IPS DF 19.7 (cell line): ENCODE measurements around the gene CHADL.

Source experiments
- DNase-seq: peaks from one replicate; pipeline ENCODE4 v3.0.0-alpha.2; 2013; ENCODE audit warnings: low read depth, low spot score

The CHADL gene

DNA sequence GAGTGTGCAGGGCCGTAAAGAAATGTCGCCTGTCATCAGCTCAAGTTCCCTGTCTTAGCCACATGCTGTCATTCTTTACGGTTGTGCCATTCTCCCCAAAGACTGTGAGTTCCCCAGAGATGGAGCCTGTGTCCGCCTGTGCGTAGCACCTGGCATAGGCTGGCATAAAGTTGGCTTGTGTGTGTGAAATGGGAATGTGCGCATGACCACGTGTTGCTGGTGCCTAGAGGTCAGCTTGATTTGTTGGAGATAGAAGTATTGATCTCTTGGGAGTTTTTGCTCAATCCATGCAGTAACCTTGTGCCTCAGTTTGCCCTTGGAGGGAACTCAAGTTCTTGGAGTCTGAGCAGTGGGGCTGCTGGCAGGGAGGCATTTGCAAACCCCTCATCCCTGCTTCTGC is 9.4 kb downstream of the CHADL start:
- DNase-seq = no peak

DNA sequence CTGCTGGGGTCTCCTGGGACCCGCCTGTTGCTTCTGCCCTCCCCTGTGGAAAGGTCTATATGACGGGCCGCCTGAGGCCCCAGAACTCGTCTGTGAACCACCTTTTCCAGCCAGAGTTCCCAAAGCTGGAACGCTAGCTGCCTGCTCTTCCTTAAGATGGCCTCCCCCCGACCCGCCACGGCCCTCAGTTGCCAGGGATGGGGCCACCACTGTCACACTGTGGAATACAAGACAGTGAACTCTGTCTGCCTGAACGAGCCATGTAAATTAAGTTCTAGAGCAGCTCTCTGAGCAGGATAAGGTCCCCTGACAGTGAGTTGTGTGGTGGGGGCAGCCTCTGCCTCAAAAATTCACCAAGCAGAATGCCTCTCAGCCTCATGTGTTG is 10.3 kb downstream of the CHADL start:
- no peak for DNase-seq

DNA sequence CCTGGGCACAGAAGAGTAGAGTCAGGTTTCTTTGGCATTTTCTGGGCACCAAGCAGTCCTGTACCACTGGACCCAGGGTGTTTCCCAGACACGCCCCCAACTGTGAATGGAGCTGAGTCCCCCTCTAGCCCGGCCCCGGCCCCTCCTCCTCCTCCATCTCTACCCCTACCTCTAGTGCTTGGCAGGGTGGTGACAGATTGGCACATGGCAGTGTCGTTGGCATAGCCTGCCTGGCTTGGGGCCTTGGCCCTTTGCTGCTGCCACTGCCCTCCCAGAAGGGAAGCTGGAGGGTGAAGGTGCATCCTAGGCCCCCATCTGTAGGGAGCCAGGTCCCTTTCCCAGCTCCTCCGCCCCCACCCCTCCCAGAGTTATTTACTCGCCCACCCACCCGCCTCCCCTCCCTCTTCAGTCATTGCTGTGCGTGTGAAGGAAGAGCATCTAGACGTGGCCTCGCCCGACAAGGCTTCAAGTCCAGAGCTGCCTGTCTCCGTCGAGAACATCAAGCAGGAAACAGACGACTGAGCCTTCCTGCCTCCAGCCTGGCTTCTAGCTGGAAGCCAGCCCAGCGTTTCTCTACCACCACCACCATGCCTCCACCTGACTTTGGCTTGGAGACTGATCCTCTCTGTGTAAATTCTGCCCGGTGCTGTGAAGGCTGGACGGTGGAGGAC is 10.9 kb downstream of the CHADL start:
- DNase-seq = no peak

DNA sequence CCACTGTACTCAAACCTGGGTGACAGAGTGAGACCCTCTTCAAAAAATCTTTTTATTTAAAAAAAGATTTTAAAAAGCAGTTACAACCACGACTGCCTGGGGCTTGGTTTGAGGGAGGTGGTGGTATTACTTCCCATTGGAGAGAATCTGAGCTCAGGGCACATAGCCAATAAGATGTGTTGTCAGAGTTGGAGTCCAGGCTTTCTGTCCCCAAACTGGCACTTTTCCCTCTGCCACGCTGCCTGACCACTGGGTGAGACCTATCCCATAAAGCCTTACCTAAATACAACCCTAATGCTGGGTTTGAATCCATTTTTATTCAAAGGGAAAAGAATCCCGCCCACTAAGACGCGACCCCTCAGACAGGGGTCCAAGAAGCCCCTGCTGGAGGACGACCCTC is 11.5 kb downstream of the CHADL start:
- DNase-seq = no peak

- DNase-seq = no peak
Observed at GRCh38 chr22:41226723-41227655, 13.7 kb downstream of the CHADL start.

- DNase-seq = no peak
Observed at GRCh38 chr22:41223535-41223934, 17.2 kb downstream of the CHADL start.

GRCh38 chr22:41222846-41223507 is 17.8 kb downstream of the CHADL start:
- no peak for DNase-seq

DNA sequence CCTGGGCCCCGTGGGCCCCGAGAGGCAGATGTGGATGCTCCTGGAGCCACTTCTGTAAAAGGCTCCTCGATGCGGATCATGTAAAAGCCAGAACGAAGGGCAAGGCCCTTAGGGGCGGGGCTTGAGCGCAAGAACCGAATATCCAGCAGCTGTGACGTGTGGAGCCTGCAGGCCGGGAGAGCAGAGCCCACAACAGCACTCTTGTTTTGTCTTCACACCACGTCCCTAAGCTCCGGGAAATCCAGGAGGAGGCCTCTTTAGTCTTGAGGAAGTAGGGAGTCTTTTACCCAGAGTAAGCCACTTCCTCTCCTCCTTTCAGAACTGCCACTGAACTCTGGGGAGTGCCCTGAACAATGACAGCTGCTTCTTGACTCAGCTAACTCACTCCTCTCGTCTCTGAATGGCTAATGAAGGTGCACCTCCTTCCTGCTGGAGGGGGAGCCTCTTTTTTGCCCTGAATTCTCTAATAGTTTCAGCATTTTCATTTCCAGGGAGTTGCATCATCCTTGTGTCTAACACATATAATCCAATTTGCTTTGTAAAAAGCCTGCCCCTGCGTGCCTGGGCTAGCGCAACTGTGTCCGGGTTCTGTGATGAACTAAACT is 23.1 kb downstream of the CHADL start:
- DNase-seq = no peak

DNA sequence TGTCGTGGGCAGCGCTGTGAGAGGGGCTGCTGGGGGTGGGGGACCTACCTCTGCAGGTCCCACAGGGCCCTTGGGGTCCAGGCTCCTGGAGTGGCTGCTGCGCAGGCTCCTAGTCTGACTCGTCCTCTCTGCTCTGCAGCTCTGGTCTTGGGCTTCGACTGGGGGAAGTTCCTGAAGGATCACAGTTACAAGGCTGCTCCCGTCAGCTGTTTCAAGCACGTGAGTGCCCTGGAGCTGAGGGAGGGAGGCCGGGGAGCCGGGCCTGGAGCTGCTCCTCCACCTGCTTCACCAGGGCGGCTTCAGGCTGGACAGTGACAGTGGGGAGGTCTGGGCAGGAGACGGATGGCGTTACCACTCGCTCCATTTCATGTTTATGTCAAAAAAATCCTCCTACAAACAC is 23.7 kb downstream of the CHADL start:
- no peak for DNase-seq

DNA sequence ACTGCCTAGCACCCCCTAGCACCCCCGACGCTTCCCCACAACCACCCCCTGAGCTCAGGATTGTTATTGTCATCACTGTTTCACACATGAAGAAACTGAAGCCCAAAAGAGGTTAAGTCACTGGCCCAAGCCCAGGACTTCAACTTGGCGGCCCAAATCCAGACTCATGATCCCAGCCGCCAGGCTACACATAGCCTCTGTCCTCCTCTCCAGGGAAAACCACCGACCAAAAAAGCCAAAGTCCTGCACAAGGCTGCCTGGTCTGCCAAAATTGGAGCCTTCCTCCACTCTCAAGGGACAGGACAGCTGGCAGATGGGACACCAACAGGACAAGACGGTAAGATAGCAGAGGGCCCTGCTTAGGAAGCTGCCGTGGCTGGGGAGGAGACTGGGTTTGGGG is 24.8 kb downstream of the CHADL start:
- DNase-seq = no peak

DNA sequence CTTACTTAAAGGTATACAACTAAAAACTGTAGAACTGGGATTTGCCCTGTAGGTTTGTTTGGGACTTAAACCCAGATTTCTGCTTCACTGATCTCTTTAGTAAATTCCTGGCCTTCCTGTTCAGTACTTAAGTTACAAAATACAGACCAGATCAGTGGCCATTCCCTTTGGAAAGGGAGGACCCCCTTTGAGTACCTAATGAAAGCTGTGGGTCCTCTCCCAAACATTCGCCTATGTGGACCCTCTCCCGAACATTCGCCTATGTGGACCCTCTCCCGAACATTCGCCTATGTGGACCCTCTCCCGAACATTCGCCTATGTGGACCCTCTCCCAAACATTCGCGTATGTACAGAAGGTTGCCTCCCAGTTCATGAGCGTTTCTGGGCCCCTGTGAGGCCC is 25.3 kb downstream of the CHADL start:
- DNase-seq = no peak

GRCh38 chr22:41206719-41207118 is 34.0 kb downstream of the CHADL start:
- DNase-seq = no peak

DNA sequence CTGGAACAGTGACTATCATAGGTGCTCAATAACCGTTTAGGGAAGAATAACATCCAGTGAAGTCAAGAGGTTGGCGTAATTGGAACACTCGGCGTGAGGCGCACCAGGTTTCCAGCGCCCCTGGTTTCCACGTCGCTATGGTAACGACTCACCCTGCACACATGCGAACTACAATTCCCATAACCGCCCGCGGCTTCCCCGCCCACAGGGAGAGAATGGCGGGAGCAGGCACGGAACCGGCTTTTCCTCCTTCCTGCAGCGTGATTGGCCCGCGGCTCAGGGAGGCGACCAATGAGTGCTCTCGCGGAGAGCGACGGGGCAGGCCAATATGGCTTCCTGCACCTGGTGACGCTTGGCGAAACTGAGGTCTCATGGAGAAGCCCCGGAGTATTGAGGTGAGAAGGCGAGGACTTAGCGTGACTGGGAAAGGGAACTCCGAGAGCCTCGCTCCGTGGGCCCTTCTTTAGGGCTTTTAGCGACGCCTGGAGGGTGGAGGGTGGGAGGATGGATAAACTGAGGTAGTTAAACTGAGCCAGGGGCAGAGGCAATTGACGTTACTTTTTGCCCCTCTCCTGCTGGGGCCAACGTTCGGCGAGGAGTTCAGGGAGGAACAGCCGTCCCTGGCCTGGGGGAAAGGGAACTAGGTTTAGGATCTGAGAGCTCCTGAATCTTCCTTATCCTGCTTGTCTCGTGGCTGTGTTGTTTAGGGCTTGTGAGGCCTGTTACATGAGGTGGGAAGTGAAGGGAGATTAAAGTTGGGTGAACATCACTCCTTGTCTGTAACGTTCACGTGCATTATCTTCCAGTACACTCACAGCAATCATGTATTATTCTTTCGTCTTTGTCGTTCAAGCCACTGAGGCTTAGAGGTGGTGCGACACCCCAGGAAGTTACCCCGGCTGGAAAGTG is 35.5 kb downstream of the CHADL start, which contains the start of gene L3MBTL2:
TSS of gene L3MBTL2 (plus strand) at position 321 of the 909 bp plus-strand sequence. CDS start at position 372, 51 bp downstream.
- DNase-seq = peak; percentile 92

GRCh38 chr22:41204066-41204465 is 36.7 kb downstream of the CHADL start:
- no peak for DNase-seq

GRCh38 chr22:41203118-41203517 is 37.6 kb downstream of the CHADL start:
- DNase-seq = no peak

GRCh38 chr22:41201141-41201540 is 39.6 kb downstream of the CHADL start:
- DNase-seq = no peak

GRCh38 chr22:41198027-41198580 is 42.6 kb downstream of the CHADL start:
- DNase-seq = no peak

GRCh38 chr22:41197038-41197972 is 43.4 kb downstream of the CHADL start:
- no peak for DNase-seq

- no peak for DNase-seq
Observed at GRCh38 chr22:41193829-41194228, 46.9 kb downstream of the CHADL start.
